H1 (cell line): ENCODE measurements around the gene CAMP. TPM values are rescaled to one million over a fixed set of nuclear protein-coding genes. Genes with fewer than 3 reads are reported as not detected.

ENCODE experiments used
- ASH2L ChIP-seq: fragments of 200-600, 300-600 bp; sonication (generic); IDR thresholded peaks from one replicate; pipeline ENCODE4 v1.7.1; 2017; ENCODE audit warnings: low read length
- BCL11A ChIP-seq, 2 experiments: IDR thresholded peaks; one replicate each; pipeline ENCODE4 v1.6.1; 2011; ENCODE audit warnings: low read depth in 2 of 2, low read length in 2 of 2, mild to moderate bottlenecking in 2 of 2
- SUZ12 ChIP-seq: fragments of 200-600 bp; sonication (generic); IDR thresholded peaks from 2 replicates; pipeline ENCODE4 v1.6.1; 2012; ENCODE audit warnings: mild to moderate bottlenecking, inconsistent platforms, low read length, moderate library complexity, mixed read lengths
- YY1 ChIP-seq: IDR thresholded peaks from 2 replicates; pipeline ENCODE4 v1.6.1; 2011; ENCODE audit warnings: low read depth, mild to moderate bottlenecking, low read length
- ZNF274 ChIP-seq: IDR thresholded peaks from 2 replicates; pipeline ENCODE4 v1.7.0; 2012; ENCODE audit warnings: low read length, borderline replicate concordance; ENCODE audit errors: extremely low read depth
- polyA plus RNA-seq, 7 experiments: library from polyadenylated mRNA; depleted of rRNA in 3 of 7; stranded (reverse) in 5 of 7; unstranded in 2 of 7; fragments of >200 nt in 5 of 7; fragments of 200-250 nt in 2 of 7; gene quantifications; 1 replicate in 5 of 7; 2 replicates in 1 of 7; 4 replicates in 1 of 7; pipeline versions ENCODE4 v1.2.1 to v1.2.3, GENCODE V29; 2011 to 2013; ENCODE audit warnings: missing spikeins in 2 of 7, mixed read lengths in 2 of 7
- total RNA-seq: library from RNA; stranded (reverse); fragmentation: NEBNext Ultra II Directional; extraction: Animal tissue kit (Norgen Biotek cat#: 25700); gene quantifications from 2 replicates; pipeline ENCODE4 v1.2.1, GENCODE V29; 2021
- TF ChIP-seq, protein P1 (sequence below): fragments of 300-600 bp; sonication (generic); IDR thresholded peaks from 2 replicates; pipeline ENCODE4 v1.7.1; 2012; ENCODE audit warnings: low read length, moderate library complexity, mild to moderate bottlenecking, inconsistent platforms; ENCODE audit not compliant: insufficient replicate concordance
- TF ChIP-seq, protein P2 (sequence below), 3 experiments: IDR thresholded peaks; 1 replicate in 2 of 3; 2 replicates in 1 of 3; pipeline versions ENCODE4 v1.5.1 to v1.6.1; 2011; ENCODE audit warnings: low read length in 3 of 3, mild to moderate bottlenecking in 3 of 3, inconsistent platforms in 2 of 3, low read depth in 1 of 3, moderate library complexity in 1 of 3; ENCODE audit not compliant: insufficient read depth in 1 of 3; ENCODE audit errors: control extremely low read depth in 1 of 3

The CAMP gene
- total and polyA plus RNA-seq, 2 of the 8 experiments (the other 6 are each of a cell fraction or from before 2014, with no cell fraction given) = not detected

DNA sequence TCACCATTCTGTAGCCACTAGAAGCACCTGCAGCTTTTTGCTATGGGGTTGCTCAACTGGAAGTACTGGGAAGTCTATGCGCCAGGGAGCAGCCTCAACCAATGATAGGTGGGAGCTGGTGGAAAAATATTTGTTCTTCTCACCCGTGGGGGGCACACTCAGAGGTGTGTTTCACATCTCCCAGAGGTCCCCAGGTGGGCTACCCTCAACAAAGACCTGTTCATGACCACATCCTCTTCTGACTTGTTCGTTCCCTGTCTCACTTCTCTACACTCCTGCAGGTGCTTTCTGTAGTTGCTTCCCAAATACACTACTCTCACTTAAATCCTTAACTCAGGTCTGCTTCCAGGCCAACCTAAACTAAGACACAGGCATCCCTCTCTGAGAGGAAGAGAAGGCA, 3.6 kb downstream of the CAMP start (continued):
- TF ChIP-seq, protein P1, sequence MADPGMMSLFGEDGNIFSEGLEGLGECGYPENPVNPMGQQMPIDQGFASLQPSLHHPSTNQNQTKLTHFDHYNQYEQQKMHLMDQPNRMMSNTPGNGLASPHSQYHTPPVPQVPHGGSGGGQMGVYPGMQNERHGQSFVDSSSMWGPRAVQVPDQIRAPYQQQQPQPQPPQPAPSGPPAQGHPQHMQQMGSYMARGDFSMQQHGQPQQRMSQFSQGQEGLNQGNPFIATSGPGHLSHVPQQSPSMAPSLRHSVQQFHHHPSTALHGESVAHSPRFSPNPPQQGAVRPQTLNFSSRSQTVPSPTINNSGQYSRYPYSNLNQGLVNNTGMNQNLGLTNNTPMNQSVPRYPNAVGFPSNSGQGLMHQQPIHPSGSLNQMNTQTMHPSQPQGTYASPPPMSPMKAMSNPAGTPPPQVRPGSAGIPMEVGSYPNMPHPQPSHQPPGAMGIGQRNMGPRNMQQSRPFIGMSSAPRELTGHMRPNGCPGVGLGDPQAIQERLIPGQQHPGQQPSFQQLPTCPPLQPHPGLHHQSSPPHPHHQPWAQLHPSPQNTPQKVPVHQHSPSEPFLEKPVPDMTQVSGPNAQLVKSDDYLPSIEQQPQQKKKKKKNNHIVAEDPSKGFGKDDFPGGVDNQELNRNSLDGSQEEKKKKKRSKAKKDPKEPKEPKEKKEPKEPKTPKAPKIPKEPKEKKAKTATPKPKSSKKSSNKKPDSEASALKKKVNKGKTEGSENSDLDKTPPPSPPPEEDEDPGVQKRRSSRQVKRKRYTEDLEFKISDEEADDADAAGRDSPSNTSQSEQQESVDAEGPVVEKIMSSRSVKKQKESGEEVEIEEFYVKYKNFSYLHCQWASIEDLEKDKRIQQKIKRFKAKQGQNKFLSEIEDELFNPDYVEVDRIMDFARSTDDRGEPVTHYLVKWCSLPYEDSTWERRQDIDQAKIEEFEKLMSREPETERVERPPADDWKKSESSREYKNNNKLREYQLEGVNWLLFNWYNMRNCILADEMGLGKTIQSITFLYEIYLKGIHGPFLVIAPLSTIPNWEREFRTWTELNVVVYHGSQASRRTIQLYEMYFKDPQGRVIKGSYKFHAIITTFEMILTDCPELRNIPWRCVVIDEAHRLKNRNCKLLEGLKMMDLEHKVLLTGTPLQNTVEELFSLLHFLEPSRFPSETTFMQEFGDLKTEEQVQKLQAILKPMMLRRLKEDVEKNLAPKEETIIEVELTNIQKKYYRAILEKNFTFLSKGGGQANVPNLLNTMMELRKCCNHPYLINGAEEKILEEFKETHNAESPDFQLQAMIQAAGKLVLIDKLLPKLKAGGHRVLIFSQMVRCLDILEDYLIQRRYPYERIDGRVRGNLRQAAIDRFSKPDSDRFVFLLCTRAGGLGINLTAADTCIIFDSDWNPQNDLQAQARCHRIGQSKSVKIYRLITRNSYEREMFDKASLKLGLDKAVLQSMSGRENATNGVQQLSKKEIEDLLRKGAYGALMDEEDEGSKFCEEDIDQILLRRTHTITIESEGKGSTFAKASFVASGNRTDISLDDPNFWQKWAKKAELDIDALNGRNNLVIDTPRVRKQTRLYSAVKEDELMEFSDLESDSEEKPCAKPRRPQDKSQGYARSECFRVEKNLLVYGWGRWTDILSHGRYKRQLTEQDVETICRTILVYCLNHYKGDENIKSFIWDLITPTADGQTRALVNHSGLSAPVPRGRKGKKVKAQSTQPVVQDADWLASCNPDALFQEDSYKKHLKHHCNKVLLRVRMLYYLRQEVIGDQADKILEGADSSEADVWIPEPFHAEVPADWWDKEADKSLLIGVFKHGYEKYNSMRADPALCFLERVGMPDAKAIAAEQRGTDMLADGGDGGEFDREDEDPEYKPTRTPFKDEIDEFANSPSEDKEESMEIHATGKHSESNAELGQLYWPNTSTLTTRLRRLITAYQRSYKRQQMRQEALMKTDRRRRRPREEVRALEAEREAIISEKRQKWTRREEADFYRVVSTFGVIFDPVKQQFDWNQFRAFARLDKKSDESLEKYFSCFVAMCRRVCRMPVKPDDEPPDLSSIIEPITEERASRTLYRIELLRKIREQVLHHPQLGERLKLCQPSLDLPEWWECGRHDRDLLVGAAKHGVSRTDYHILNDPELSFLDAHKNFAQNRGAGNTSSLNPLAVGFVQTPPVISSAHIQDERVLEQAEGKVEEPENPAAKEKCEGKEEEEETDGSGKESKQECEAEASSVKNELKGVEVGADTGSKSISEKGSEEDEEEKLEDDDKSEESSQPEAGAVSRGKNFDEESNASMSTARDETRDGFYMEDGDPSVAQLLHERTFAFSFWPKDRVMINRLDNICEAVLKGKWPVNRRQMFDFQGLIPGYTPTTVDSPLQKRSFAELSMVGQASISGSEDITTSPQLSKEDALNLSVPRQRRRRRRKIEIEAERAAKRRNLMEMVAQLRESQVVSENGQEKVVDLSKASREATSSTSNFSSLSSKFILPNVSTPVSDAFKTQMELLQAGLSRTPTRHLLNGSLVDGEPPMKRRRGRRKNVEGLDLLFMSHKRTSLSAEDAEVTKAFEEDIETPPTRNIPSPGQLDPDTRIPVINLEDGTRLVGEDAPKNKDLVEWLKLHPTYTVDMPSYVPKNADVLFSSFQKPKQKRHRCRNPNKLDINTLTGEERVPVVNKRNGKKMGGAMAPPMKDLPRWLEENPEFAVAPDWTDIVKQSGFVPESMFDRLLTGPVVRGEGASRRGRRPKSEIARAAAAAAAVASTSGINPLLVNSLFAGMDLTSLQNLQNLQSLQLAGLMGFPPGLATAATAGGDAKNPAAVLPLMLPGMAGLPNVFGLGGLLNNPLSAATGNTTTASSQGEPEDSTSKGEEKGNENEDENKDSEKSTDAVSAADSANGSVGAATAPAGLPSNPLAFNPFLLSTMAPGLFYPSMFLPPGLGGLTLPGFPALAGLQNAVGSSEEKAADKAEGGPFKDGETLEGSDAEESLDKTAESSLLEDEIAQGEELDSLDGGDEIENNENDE = no peak
- no peak for TF ChIP-seq ASH2L
- TF ChIP-seq SUZ12 = no peak
- TF ChIP-seq BCL11A (IDR thresholded peaks at IDR 0.05; ENCODE audit: low read depth in 2 of 2, low read length in 2 of 2) = no peak
- no peak for TF ChIP-seq ZNF274
- TF ChIP-seq, protein P2, sequence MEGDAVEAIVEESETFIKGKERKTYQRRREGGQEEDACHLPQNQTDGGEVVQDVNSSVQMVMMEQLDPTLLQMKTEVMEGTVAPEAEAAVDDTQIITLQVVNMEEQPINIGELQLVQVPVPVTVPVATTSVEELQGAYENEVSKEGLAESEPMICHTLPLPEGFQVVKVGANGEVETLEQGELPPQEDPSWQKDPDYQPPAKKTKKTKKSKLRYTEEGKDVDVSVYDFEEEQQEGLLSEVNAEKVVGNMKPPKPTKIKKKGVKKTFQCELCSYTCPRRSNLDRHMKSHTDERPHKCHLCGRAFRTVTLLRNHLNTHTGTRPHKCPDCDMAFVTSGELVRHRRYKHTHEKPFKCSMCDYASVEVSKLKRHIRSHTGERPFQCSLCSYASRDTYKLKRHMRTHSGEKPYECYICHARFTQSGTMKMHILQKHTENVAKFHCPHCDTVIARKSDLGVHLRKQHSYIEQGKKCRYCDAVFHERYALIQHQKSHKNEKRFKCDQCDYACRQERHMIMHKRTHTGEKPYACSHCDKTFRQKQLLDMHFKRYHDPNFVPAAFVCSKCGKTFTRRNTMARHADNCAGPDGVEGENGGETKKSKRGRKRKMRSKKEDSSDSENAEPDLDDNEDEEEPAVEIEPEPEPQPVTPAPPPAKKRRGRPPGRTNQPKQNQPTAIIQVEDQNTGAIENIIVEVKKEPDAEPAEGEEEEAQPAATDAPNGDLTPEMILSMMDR (IDR thresholded peaks at IDR 0.05; ENCODE audit: control extremely low read depth in 1 of 3, insufficient read depth in 1 of 3, low read depth in 1 of 3, low read length in 3 of 3) = no peak
- TF ChIP-seq YY1 = no peak
